COR-L47 (cell line): ENCODE results near the gene DIP2B.
"Not testable (repeated sequence)": the region's sequence is repeated elsewhere in the genome, so short reads cannot be mapped to it uniquely, and the experiment has no call there.

Experiments
- DNase-seq: peaks from one replicate; lab custom pipeline; 2025; lab: John Stamatoyannopoulos, UW

DIP2B gene

GRCh38 chr12:50550530-50551223 lies 45.9 kb downstream of the DIP2B start:
- no peak for DNase-seq

DNA sequence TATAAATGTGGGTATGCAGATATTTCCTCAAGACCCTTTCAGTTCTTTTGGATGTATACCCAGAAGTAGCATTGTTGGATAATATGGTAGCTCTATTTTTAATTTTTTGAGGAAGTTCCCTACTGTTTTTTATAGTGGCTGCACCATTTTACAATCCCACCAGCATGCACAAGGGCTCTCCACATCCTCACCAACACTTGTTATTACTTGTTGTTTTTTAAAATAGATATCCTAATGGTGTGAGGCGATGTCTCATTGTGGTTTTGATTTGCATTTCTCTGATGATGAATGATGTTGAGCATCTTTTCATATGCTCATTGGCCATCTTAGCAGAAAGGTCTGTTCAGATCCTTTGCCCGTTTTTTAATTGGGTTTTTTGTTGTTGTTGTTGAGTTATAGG lies 47.1 kb downstream of the DIP2B start:
- no peak for DNase-seq

DNA sequence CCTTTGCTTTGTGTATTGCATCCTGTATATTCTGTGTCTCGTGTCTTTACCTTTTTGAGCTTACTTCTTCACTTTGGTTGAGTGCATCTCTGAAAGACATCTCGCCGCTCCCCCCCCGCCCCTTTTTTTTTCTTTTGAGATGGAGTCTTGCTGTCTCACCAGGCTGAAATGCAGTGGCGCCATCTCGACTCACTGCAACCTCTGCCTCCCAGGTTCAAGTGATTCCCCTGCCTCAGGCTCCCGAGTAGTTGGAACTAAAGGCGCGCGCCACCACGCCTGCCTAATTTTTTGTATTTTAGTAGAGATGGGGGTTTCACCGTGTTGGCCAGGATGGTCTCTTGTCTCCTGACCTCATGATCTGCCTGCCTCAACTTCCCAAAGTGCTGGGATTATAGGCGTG lies 49.9 kb downstream of the DIP2B start:
- DNase-seq: no peak

DNA sequence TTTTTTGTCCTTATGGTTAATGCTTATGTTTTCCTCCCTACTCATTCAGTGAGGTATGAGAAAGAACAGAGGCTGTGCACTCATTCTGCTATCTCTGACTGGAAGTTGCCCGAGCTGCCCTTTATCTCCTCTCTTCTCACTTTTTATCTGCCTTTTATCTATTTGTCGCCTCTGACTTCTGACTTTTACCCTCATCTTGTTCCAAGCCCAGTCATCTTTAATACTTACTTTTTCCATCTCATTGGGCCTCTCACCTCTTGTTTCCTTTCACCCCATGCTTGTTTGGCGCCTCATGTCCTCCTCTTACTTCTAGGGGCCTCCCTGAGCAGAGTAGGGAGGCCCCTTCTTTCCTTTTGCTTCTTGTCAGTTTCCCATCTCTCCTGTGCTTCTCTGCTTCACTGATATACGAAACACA lies 50.7 kb downstream of the DIP2B start:
- DNase-seq: no peak

GRCh38 chr12:50556273-50556672 lies 51.5 kb downstream of the DIP2B start:
- DNase-seq: no peak

GRCh38 chr12:50556796-50557195 lies 52.0 kb downstream of the DIP2B start:
- DNase-seq: not testable (repeated sequence)

DNA sequence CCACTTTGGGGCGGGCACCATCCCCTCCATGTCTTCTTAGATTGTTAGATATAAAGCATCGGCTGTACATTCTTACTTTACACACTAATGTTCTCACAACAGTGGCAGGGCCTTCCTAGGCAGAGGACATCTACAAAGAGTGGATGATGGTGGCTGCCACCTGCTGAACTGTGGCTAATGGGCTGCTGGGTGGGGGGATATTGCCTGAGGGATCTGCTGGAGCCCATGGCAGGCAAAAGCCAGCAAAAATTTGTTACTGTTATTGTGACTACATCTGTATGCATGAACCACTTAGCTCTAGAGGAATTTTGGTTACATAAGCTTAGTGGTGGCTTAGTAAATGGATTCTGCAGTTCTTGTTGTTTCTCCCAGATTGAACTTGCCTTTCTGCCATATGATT lies 52.6 kb downstream of the DIP2B start:
- no peak for DNase-seq

- DNase-seq: no peak
Observed at GRCh38 chr12:50558970-50559369, 54.2 kb downstream of the DIP2B start.

DNA sequence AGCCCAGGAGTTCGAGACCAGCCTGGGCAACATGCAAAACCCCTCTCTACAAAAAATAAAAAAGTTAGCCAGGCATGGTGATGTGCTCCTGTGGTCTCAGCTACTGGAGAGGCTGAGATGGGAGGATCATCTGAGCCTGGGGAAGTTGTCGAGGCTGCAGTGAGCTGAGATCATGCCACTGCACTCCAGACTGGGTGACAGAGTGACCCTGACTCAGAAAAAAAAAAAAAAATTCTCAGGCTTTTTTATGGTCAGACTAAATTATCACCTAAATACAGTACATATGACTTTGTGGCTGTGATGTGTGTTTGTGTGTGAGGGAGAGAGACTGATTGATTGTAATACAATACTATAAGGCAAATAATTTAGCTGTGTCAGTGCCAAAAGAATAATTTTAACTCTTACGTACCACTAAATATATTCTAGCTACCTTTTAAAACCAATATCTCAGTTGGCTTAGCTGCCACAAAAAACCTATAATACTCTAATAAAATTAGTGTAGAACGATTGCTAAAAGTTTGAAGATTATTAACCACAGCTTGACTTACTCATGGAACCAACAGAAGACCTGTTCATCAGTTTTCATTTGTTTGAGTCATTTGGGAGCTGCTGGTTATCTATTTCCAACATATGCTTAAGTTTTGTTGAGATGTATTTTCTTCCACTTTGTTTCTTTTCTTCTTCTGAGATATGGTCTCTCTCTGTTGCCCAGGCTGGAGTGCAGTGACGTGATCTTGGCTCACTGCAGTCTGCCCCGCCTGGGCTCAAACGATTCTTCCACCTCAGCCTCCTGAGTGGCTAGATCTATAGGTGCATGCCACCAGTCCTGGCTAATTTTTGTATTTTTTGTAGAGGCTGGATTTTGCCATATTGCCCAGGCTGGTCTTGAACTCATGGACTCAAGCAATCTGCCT lies 58.0 kb downstream of the DIP2B start:
- no peak for DNase-seq

GRCh38 chr12:50563434-50563787 lies 58.6 kb downstream of the DIP2B start:
- DNase-seq: no peak

- no peak for DNase-seq
Observed at GRCh38 chr12:50564237-50564947, 59.6 kb downstream of the DIP2B start.

DNA sequence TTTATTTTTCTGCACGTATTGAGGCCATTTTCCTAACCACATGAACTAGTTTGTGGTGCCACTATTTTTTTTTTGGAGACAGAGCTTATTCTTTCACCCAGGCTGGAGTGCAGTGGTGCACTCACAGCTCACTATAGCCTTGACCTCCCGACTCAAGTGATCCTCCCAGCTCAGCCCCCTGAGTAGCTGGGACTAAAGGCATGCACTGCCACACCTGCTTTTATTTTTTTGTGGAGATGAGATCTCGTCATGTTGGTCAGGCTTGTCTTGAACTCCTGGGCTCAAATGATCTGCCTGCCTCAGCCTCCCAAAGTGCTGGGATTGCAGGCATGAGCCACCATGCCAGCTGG lies 60.1 kb downstream of the DIP2B start:
- DNase-seq: no peak

- no peak for DNase-seq
Observed at GRCh38 chr12:50566066-50566465, 61.3 kb downstream of the DIP2B start.

GRCh38 chr12:50567926-50568325 lies 63.1 kb downstream of the DIP2B start:
- no peak for DNase-seq

DNA sequence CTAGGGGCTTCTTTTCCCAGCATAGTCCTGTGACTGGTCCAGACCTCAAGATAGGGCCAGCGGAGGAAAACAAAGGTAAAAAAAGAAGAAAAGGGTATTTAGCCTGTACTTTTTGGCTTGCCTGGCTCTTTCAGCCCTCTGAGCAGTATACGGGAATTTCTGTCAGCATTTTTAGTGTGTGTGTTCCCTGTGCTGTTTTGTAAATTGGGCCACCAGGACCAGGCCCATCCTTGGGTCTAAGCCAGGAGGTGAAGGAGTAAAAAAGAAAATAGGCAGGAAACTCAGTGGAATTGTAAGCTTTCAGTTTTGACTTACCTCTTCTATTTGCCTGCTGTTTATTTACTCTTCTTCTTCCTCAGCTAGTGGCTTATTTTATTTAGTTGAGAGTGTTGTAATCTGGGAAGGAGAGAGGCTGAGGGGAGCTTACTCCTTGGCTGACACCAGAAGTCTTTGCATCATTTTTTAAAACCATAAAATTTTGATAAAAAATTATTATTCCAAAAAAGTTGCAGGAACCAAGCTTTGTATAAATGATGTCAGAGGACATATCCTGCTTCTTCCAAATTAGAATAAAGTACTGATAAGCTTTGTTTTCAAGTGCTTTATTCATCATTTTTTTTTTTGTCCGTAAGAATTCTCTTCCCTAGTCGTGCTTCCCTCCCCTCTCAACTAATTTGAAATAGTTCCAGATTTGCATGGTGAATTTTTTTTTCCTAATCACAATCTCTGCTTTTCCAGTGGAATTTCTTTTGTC lies 63.7 kb downstream of the DIP2B start:
- no peak for DNase-seq

DNA sequence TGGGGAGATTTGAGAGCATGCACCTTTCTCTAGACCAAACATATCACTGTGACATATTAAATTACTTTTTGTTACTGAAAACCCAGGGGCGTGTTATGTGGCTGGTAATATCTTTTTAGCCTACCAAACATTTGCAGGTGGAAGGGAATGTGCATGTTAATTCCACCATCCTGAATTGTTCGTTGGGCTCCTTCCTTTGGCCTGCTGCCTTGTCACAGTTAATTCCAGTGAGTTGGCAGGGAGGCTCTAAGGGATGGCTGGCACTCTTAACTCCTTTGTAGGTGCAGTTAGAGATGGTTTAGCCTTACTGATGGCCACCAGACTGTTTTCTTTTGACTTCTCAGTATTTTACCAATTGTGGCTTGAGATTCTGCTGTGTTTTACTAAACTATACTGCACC lies 64.5 kb downstream of the DIP2B start:
- no peak for DNase-seq

- no peak for DNase-seq
Observed at GRCh38 chr12:50569876-50570275, 65.1 kb downstream of the DIP2B start.

- no peak for DNase-seq
Observed at GRCh38 chr12:50571786-50572185, 67.0 kb downstream of the DIP2B start.

GRCh38 chr12:50572287-50572686 lies 67.5 kb downstream of the DIP2B start:
- DNase-seq: no peak

DNA sequence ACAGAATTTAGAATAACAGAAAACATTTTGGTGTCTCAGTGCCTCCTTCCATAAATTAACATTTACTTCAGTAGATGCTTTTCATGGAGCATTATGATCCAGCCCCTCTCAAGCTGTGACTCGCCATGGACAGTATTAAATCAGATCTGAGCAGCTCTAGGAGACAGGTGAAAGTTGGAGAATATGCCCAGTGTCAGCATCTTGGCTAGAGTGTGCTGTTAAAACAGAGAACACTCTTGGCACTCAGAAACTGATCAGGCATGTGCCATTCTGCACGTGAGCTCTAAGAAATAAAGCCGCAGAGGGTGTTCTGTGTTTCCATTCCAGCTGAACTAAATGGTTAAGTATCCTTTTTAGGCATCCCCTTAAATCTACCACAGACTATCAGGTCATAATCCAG lies 68.0 kb downstream of the DIP2B start:
- no peak for DNase-seq

DNA sequence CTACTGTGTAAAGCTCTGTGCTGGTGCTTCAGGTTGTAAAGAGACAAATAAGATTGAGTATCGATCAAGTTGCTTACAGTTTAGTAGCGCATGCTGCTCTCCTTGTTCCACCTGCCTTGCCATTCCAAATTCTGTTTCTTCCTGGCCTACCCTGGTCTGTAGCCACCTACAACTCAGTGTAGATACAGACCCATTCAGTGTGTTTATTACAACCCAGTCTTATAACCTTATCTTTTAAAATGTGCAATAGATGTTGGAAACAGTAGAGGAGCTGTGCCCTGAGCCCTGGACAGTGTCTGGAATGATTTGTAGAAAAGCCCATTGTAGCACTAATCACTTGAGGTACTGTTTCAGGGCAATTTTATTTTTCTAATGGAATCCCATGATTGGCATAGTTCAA lies 68.5 kb downstream of the DIP2B start:
- DNase-seq: no peak
